RWPE2 (cell line): ENCODE results near the gene C5orf63.

ENCODE experiments used
- ATAC-seq: fragments of 200-7000 bp; cut with Tn5 transposase; 3 replicates; pipeline ENCODE4 v1.9.1; 2021; ENCODE audit warnings: low read depth
- DNase-seq: peaks from one replicate; pipeline ENCODE4 v3.0.0-alpha.2; 2020; ENCODE audit warnings: low spot score
- H3K27ac ChIP-seq: fragments of 450-650 bp; 2 replicates; pipeline ENCODE4 v1.5.1; 2017; ENCODE audit warnings: mild to moderate bottlenecking; ENCODE audit not compliant: poor library complexity, severe bottlenecking
- H3K27me3 ChIP-seq: fragments of 250-450 bp; sonication (Bioruptor Pico); 2 replicates; pipeline ENCODE4 v1.5.1; 2021; ENCODE audit warnings: mild to moderate bottlenecking, moderate library complexity; ENCODE audit not compliant: insufficient read depth, poor library complexity, severe bottlenecking
- H3K36me3 ChIP-seq: fragments of 250-450 bp; sonication (Bioruptor Pico); 2 replicates; pipeline ENCODE4 v1.5.1; 2020; ENCODE audit warnings: low read depth, mild to moderate bottlenecking, moderate library complexity
- H3K4me1 ChIP-seq: fragments of 250-450 bp; sonication (Bioruptor Pico); 2 replicates; pipeline ENCODE4 v1.5.1; 2021; ENCODE audit warnings: mild to moderate bottlenecking, moderate library complexity; ENCODE audit not compliant: insufficient read depth, poor library complexity, severe bottlenecking
- H3K4me3 ChIP-seq: fragments of 250-450 bp; sonication (Bioruptor Pico); 2 replicates; pipeline ENCODE4 v1.5.1; 2021; ENCODE audit warnings: mild to moderate bottlenecking, moderate library complexity; ENCODE audit not compliant: severe bottlenecking
- H3K9me3 ChIP-seq: fragments of 250-450 bp; sonication (Bioruptor Pico); 2 replicates; pipeline ENCODE4 v1.5.1; 2021; ENCODE audit warnings: mild to moderate bottlenecking, moderate library complexity; ENCODE audit not compliant: severe bottlenecking
- TF ChIP-seq, protein P1 (sequence below): fragments of 450-650 bp; IDR thresholded peaks from one replicate; pipeline ENCODE4 v1.5.1; 2017; ENCODE audit warnings: mild to moderate bottlenecking, moderate library complexity; ENCODE audit not compliant: poor library complexity, severe bottlenecking

Gene C5orf63

DNA sequence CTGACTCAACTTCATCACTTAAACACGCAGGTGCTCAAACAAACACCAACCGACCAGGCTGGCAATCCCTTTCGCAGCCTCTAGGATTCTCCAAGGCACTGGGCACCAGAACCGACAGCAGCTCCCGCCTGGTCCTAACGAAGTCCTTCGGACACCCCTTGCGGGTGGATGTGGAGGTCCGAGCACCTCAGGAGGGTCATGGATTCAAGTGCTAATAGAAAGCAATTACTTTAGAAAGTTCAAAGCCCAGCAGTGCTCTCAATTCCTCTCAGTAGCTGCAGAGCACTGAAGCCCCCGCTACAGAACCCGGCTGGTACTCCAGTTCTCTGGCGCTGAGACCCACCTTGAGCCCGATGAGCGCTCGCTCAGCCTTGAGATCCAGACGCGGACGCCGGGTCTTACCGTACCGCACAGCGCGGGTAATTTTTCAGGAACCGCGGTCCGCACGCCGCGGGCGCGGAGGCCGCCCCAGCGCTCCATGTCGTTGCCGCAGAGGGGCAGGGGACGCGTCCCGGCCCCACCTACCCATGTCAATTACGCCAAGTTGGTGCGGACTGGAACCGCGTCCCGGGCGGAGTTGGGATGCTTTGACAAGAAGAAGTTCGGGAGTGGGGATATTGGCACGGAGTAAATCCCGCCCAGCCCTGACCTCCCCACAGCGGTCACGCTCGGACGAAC, 43.6 kb downstream of the C5orf63 start:
- ATAC-seq = peak; percentile 47
- H3K36me3 ChIP-seq = no peaks in the 10 kb centered on the region
- H3K27me3 ChIP-seq = no peaks in the 10 kb centered on the region
- H3K4me1 ChIP-seq = no peaks in the 10 kb centered on the region
- H3K9me3 ChIP-seq = no peaks in the 10 kb centered on the region
- no peak overlapping the region for H3K27ac ChIP-seq
- H3K4me3 ChIP-seq = peak overlapping the region; percentile 48
- TF ChIP-seq, protein P1, sequence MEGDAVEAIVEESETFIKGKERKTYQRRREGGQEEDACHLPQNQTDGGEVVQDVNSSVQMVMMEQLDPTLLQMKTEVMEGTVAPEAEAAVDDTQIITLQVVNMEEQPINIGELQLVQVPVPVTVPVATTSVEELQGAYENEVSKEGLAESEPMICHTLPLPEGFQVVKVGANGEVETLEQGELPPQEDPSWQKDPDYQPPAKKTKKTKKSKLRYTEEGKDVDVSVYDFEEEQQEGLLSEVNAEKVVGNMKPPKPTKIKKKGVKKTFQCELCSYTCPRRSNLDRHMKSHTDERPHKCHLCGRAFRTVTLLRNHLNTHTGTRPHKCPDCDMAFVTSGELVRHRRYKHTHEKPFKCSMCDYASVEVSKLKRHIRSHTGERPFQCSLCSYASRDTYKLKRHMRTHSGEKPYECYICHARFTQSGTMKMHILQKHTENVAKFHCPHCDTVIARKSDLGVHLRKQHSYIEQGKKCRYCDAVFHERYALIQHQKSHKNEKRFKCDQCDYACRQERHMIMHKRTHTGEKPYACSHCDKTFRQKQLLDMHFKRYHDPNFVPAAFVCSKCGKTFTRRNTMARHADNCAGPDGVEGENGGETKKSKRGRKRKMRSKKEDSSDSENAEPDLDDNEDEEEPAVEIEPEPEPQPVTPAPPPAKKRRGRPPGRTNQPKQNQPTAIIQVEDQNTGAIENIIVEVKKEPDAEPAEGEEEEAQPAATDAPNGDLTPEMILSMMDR = peak; percentile 39
- peak; percentile 75 for DNase-seq

DNA sequence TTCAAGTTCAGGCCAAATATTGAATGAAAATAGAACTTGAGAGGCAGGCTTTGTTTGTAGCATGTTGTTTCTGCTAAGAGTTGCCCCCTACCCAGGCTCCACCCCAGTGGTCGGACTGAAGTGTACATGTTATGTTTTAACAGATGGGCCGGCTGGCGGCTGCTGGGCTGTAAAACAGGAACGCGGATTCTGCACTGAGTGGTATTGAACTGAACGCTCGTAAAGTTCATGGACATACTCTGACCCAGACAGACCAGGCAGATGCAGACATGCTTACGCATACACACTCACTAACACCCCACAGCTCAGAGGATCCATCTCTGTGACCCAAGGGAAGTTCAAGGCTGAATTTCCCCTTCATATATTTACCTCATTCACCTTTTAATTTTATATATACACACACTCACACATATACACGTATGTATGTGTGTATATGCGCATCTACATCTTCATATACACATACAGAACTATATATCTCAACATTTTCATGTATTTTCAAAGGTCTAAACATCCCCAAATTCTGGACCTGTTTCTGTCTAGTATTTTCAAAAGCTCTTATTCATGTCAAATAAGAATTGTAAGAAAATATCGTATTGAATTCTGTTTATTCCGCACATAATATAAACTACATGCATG, 44.4 kb downstream of the C5orf63 start:
- ATAC-seq (no peak), DNase-seq (no peak)
- no peak overlapping the region for H3K27ac ChIP-seq

DNA sequence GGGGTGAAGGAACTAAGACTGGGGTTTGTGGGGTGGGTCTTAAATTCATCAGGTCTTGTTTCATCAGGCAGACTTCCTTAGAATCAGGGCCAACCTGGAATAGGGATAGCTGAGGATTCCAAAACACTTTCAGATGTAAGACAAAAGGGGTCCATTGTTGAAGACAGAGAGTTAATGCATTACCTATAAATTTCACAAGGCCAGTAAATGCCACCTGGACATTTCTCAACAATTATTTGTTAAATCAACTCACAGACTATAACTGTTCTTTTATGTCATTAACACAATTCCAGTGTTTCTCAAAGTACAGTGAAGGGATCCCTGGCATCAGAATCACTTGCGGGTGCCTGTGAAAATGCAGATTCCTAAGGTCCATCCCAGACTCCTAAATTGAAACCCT, 45.8 kb downstream of the C5orf63 start:
- no peak overlapping the region for H3K4me3 ChIP-seq
- DNase-seq (no peak), ATAC-seq (no peak)
- no peaks in the 10 kb centered on the region for H3K36me3 ChIP-seq
- no peaks in the 10 kb centered on the region for H3K9me3 ChIP-seq
- no peaks in the 10 kb centered on the region for H3K27me3 ChIP-seq
- TF ChIP-seq, protein P1 = no peak
- H3K27ac ChIP-seq = no peak overlapping the region
- no peaks in the 10 kb centered on the region for H3K4me1 ChIP-seq

More for the DNA sequence above, 44.4 kb downstream of the C5orf63 start:
- no peaks in the 10 kb centered on the region for H3K27me3 ChIP-seq
- no peaks in the 10 kb centered on the region for H3K36me3 ChIP-seq
- H3K9me3 ChIP-seq = no peaks in the 10 kb centered on the region
- TF ChIP-seq, protein P1 = no peak
- H3K4me3 ChIP-seq = no peak overlapping the region
- H3K4me1 ChIP-seq = no peaks in the 10 kb centered on the region

DNA sequence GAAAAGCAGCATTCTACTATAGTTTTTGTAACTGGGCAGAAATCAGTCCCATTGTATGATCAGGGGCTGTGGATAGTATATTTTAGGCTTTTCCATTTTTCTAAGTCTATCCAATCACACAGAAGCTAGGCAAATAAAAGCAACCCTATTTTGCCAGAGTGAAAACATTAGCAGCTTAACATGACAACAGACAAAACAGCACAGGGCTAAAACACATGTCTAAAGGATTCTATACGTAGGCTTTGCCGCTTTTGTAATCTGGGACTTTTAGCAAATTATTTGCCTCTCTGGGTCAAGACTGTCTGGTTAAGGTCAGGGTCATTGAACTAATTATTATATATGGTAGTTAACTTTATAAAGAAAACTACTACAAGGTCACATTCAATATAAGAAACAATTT, 47.1 kb downstream of the C5orf63 start:
- ATAC-seq (no peak), DNase-seq (no peak)
- H3K4me1 ChIP-seq = no peaks in the 10 kb centered on the region
- H3K4me3 ChIP-seq = no peak overlapping the region
- no peaks in the 10 kb centered on the region for H3K9me3 ChIP-seq
- no peaks in the 10 kb centered on the region for H3K36me3 ChIP-seq
- TF ChIP-seq, protein P1 = no peak
- no peak overlapping the region for H3K27ac ChIP-seq
- H3K27me3 ChIP-seq = no peaks in the 10 kb centered on the region

DNA sequence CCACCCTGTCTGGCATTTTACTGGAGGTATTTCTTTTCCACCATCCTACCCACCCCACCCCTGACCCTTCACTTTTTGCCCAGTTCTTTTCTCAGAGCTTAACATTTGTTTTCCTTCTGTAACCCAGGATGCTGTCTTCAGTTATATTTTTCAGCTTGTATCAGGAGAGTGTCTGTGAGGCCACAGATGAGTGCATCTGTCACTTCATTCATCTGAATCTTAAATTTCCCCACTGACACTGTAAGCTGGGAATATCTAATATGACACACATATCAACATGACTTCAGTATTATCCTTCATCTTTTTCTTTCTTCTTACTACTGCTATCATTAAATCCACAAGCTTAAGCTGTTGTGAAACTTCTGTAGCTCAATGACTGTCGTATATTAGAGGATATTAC, 47.8 kb downstream of the C5orf63 start:
- DNase-seq (no peak), ATAC-seq (no peak)
- no peak overlapping the region for H3K4me3 ChIP-seq
- TF ChIP-seq, protein P1 = no peak
- no peak overlapping the region for H3K27ac ChIP-seq
- H3K36me3 ChIP-seq = no peaks in the 10 kb centered on the region
- H3K27me3 ChIP-seq = no peaks in the 10 kb centered on the region
- H3K4me1 ChIP-seq = no peaks in the 10 kb centered on the region
- H3K9me3 ChIP-seq = no peaks in the 10 kb centered on the region
